Activated naive CD4-positive, alpha-beta T cell treated with anti-CD3 and anti-CD28 coated beads, Interleukin-2, amount 50 U/mL, for 24 hours (primary cell): ENCODE results near the gene HOXB6.

Source experiments
- H3K27ac Mint-ChIP-seq: one replicate; pipeline ENCODE4 v1.8.0; 2021; ENCODE audit warnings: mild to moderate bottlenecking, mixed read lengths
- H3K27me3 Mint-ChIP-seq: one replicate; pipeline ENCODE4 v1.8.0; 2021; ENCODE audit warnings: mixed read lengths
- H3K36me3 Mint-ChIP-seq: one replicate; pipeline ENCODE4 v1.8.0; 2021; ENCODE audit warnings: mixed read lengths
- H3K4me1 Mint-ChIP-seq: one replicate; pipeline ENCODE4 v1.8.0; 2021; ENCODE audit warnings: mixed read lengths
- H3K4me3 Mint-ChIP-seq: one replicate; pipeline ENCODE4 v1.8.0; 2021; ENCODE audit warnings: mild to moderate bottlenecking, mixed read lengths
- H3K9me3 Mint-ChIP-seq: one replicate; pipeline ENCODE4 v1.8.0; 2021; ENCODE audit warnings: mixed read lengths

Gene HOXB6

DNA sequence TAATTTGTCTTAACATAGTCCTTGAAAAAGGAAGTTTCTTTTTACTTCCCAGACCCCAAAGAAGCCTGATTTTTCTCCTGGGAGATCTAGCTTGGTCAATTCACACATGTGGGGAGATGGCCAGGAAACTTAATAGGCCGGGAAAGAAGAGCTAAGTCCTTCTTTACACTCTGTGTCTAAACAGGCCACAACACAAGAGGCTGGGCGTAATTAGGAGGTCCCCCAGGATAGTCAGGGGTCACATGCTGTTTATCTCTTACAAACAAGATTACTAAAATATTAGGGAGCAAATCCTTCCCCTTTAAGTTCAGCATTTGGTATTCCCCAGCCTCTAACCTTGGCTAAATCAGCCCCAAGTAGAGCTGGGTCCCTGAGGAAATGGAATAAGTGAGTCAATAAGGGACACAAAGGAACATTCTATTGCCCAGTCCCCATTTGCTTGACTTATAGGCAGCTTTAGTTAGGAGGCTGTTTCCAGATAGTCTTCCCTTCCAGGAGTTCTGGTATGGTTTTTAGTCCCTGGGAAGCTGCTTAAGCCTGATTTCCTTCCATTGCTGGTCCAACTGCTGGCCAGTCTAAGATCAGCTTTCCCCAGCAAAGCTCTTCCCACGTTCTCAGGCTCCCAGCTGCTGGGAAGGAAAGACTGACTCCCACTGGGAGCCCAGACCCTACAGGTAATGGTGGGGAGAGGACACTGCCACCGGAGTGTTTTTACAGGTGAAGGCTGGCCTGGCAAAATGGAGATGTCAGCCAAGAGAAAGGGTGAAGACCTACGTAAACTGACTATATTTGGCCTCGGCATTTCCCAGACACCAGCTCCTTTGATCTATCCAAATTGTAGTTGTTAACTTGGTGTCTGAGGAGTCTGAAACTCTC is 35.4 kb upstream of the HOXB6 start:
- Mint-ChIP-seq H3K9me3 (no peaks in the 10 kb centered on the region), H3K36me3 (peaks cover 1% of the 10 kb centered on the region)

GRCh38 chr17:48639136-48639535 is 34.4 kb upstream of the HOXB6 start:
- Mint-ChIP-seq H3K27me3 (peaks cover 69% of the 10 kb centered on the region), H3K27ac (no peak overlapping the region), H3K9me3 (no peaks in the 10 kb centered on the region), H3K36me3 (peaks cover 1% of the 10 kb centered on the region), H3K4me1 (peaks cover 19% of the 10 kb centered on the region), H3K4me3 (no peak overlapping the region)

More for the DNA sequence above, 35.4 kb upstream of the HOXB6 start:
- Mint-ChIP-seq H3K4me3 (no peak overlapping the region), H3K4me1 (peaks cover 19% of the 10 kb centered on the region), H3K27me3 (peaks cover 72% of the 10 kb centered on the region), H3K27ac (no peak overlapping the region)

GRCh38 chr17:48637323-48638260 is 32.8 kb upstream of the HOXB6 start:
- no peaks in the 10 kb centered on the region for H3K9me3 Mint-ChIP-seq
- no peak overlapping the region for H3K4me3 Mint-ChIP-seq
- H3K27ac Mint-ChIP-seq, result no peak overlapping the region
- H3K27me3 Mint-ChIP-seq, result peaks cover 69% of the 10 kb centered on the region
- peaks cover 23% of the 10 kb centered on the region for H3K4me1 Mint-ChIP-seq
- peaks cover 4% of the 10 kb centered on the region for H3K36me3 Mint-ChIP-seq

- H3K9me3 Mint-ChIP-seq, result no peaks in the 10 kb centered on the region
- H3K36me3 Mint-ChIP-seq, result peaks cover 7% of the 10 kb centered on the region
- no peak overlapping the region for H3K27ac Mint-ChIP-seq
- peaks cover 65% of the 10 kb centered on the region for H3K27me3 Mint-ChIP-seq
- H3K4me3 Mint-ChIP-seq, result peak overlapping the region; percentile 26
- peaks cover 13% of the 10 kb centered on the region for H3K4me1 Mint-ChIP-seq
Measured at GRCh38 chr17:48636177-48637018, 31.6 kb upstream of the HOXB6 start.

DNA sequence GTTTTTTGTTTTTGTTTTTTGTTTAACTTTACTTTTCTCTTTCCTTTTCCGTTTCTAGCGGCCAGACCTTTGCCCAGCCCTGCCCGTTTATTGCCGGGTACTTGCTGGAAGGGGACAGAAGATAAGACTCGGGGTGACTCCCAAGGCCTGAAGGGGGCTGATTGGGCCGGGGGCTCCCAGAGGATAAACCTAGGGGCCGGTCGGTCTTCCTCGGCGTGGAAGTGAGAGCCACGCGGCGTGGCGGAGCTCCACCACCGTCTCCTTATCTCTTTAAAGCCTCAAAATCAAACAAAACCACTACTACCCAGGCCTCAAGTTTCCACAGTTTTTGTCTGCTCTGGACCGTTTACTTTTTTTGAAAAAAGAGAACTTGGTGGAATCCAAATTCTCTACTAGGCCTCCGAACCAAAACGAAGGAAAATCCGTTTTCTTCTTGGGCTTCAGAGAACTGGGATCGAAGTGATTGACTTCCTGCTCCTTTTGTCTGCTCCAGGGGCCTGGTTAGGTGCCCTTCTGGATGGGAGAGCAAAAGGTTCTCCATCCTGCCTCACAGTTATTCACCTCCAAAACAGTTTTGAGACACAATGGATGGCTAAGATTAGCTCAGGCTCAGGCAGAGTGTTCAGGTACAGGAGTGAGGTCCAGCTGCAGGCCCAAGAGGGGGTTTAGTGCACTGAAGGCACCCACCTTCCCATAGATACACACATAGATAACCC is 29.9 kb upstream of the HOXB6 start:
- peaks cover 6% of the 10 kb centered on the region for H3K36me3 Mint-ChIP-seq

DNA sequence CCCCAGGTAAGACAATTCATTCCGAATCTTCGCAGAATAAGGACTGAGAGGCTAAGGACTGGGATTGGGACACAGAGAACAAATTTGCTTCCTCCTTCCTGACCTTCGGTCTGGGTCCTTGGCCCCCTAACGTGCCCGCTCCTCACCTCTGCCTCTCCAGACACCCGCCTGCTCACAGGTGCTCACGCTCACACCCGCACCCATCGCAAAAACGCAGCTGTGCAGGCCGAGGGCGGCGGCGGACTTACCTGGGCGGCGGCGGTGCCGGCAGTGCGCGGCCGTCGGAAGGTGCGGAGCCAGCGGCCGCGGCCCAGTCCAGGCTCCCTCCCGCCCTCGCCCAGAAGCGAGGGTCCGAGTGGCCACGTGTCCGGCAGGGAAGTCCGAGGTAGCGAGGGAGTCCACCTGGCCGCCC is 28.5 kb upstream of the HOXB6 start:
- Mint-ChIP-seq H3K4me1 (peaks cover 10% of the 10 kb centered on the region), H3K9me3 (no peaks in the 10 kb centered on the region), H3K27me3 (peaks cover 63% of the 10 kb centered on the region), H3K36me3 (peaks cover 6% of the 10 kb centered on the region), H3K27ac (no peak overlapping the region), H3K4me3 (no peak overlapping the region)

More for the DNA sequence above, 29.9 kb upstream of the HOXB6 start:
- Mint-ChIP-seq H3K4me3 (peak overlapping the region; percentile 33), H3K4me1 (peaks cover 10% of the 10 kb centered on the region), H3K27me3 (peaks cover 61% of the 10 kb centered on the region), H3K27ac (no peak overlapping the region), H3K9me3 (no peaks in the 10 kb centered on the region)

DNA sequence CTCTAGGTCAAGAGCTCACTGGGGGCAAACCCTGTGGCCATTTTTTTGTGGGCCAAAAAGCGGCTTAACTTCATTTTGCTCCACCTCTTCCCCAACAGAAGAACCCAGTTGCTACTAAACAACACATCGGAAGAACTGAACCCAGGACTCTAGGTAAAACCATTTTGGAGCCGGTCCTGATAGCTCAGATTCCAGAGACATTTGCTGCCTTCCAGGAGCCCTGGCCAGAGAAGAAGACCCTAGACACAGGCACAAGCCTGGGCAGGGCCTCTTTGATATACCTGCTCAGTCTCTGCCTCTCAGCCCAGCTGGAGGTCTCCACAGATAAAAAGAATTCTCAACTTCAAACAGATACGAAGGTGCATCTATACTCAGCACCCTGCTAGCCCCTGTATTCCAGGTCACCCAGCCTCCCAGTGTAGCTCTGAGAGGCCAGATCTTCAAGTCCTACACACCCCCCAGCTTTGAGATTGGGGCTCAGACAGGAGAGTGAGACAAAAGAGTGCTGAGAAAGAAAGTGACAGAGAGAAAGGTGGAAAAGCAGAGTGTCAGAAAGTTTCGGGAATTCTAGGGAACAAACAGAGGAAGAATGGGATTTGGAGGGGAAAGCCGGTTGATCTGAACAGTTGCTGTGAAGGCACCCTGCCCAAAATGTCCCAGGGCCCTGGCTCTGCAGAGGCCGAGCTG is 27.9 kb upstream of the HOXB6 start:
- peaks cover 6% of the 10 kb centered on the region for H3K36me3 Mint-ChIP-seq
- H3K4me3 Mint-ChIP-seq, result peak overlapping the region; percentile 76
- peaks cover 15% of the 10 kb centered on the region for H3K4me1 Mint-ChIP-seq
- H3K27me3 Mint-ChIP-seq, result peaks cover 65% of the 10 kb centered on the region
- H3K9me3 Mint-ChIP-seq, result no peaks in the 10 kb centered on the region
- peak overlapping the region; percentile 93 for H3K27ac Mint-ChIP-seq

GRCh38 chr17:48631693-48632578 is 27.1 kb upstream of the HOXB6 start:
- H3K9me3 Mint-ChIP-seq, result no peaks in the 10 kb centered on the region
- no peak overlapping the region for H3K27ac Mint-ChIP-seq
- peaks cover 16% of the 10 kb centered on the region for H3K4me1 Mint-ChIP-seq
- H3K36me3 Mint-ChIP-seq, result peaks cover 6% of the 10 kb centered on the region
- peaks cover 62% of the 10 kb centered on the region for H3K27me3 Mint-ChIP-seq
- H3K4me3 Mint-ChIP-seq, result no peak overlapping the region

DNA sequence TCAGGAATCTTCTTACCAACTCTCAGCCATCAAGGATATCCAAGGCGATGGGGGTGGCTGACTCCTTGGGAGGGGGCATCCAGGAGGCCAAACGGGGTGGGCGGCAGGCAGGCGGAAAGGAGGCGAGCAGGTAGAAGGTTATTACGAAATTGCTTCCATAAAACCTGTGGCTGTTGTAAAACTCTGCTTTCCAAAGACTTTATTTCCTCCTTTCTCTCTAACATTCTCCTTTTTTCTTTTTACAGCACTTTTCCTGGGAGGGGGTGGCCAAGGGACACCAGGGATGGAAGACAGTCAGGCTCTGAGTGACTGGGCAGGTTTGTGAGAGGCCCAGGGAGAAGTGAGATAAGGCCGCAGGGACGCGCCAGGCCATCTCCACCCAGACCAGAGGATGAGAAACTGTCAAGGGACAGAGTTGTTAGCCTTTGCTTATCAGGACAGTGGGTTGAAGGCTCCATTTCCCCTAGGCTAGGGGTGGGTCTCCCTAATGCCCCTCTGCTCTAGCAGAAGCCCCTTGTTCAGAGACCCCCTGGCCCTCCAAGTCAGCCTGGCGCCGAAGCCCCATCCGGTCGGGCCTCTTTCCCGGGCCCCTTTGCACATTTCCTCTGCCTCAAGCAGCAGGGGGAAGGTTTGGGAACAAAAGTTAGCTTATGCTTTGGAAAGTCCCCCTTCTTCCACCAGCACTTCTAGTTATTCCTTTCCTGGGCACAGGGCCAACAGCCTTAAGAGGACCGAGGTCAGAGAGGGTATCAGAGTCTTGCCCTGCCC is 26.3 kb upstream of the HOXB6 start:
- no peak overlapping the region for H3K4me3 Mint-ChIP-seq
- peaks cover 21% of the 10 kb centered on the region for H3K4me1 Mint-ChIP-seq
- H3K36me3 Mint-ChIP-seq, result peaks cover 6% of the 10 kb centered on the region
- no peaks in the 10 kb centered on the region for H3K9me3 Mint-ChIP-seq
- H3K27ac Mint-ChIP-seq, result no peak overlapping the region
- H3K27me3 Mint-ChIP-seq, result peaks cover 60% of the 10 kb centered on the region

DNA sequence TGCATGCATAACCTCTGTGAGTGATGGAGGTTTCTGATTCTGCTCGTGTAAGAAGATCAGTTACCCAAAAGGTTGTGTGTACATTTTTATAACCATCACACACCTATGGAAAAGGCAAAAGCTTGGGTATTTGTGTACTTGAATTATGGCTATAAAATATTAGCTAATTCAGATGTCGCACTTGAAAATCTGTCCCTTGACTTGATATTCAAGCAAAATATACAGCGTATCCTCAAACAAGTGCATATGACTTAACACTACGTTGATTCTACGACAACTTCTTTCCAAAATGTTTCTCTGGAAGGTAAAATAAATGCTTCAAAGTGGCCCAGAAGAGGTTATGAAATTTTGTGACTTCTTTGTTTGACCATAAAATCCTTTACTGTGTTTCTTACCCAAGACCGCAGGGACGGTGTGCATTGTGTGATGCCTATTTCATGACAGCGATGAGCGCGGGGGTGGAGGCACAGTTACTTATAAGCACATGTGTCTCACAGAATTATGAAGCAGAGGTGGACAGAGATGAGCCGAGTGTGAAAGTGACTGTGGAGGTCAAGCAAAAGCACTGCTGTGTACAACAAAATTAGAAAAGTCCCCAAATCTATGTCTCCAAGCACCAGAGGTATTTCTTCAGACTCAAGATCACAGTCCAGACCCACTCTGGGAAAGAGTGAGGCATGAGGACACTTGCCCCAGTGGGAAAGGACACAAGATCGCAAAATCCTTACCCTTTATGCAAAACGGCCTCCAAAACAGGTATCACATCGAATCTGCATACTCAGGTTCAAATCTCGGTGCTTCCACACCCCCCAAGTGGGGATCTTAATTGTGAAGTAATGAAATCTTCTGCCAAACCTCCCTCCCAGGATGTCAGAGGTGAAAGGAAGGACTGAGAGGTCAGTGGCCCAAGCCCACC is 25.5 kb upstream of the HOXB6 start:
- peaks cover 53% of the 10 kb centered on the region for H3K27me3 Mint-ChIP-seq
- no peaks in the 10 kb centered on the region for H3K9me3 Mint-ChIP-seq
- H3K4me3 Mint-ChIP-seq, result no peak overlapping the region
- H3K36me3 Mint-ChIP-seq, result peaks cover 6% of the 10 kb centered on the region
- no peak overlapping the region for H3K27ac Mint-ChIP-seq
- H3K4me1 Mint-ChIP-seq, result peaks cover 27% of the 10 kb centered on the region

- Mint-ChIP-seq H3K4me3 (no peak overlapping the region), H3K9me3 (no peaks in the 10 kb centered on the region), H3K4me1 (peaks cover 27% of the 10 kb centered on the region), H3K27ac (no peak overlapping the region), H3K27me3 (peaks cover 46% of the 10 kb centered on the region), H3K36me3 (peaks cover 6% of the 10 kb centered on the region)
Measured at GRCh38 chr17:48629411-48629759, 24.6 kb upstream of the HOXB6 start.
